Measurements from ENCODE around the gene PRPS1. TPM values are rescaled to one million over a fixed set of nuclear protein-coding genes. Genes with fewer than 3 reads are reported as not detected.
A peak's percentile ranks its signal among the peaks of the same experiment; 100 is the strongest.
"Not testable (repeated sequence)": the region's sequence is repeated elsewhere in the genome, so short reads cannot be mapped to it uniquely, and the experiment has no call there.

The PRPS1 gene
- total RNA-seq, 1 donor from 2014 or later: 45.1 TPM

DNA sequence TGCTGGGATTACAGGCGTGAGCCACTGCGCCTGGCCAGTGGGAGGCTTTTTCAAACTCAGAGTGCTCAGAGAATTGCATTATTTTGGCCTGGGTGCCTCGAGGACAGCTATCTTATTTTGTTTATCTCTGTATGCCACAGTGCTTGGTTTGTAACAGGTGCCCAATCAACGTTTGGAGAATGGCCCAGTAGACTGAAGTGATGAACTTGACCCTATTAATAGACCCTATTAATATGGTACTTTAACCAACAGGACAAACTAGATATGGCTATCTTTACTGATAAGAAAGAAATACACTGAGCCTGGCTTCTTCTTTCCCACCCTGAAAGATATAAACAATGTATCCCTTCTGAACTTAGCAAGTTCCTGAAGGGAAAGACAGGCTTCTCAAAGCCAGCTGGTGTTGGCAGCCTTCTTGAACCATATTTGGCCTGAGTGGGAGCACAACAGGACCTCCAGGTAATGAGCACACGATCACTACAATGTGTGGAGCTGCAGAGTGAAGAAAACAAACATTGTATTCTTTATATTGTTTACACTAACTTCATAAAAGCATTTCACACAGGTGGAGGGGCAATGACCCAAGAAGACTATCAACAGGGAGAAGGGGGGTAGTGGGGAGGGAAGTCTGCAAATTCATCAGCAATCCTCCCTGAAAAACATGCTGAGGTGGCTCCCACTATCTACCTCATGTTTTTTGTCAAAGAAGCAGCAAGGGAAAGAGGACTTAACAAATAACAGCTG lies 41.7 kb downstream of the PRPS1 start:
- Mint-ChIP-seq H3K27ac (no peak overlapping the region), H3K4me1 (ENCODE audit: unreplicated experiment) (peaks cover 6% of the 10 kb centered on the region), H3K36me3 (no peaks in the 10 kb centered on the region), H3K27me3 (no peaks in the 10 kb centered on the region), H3K4me3 (no peak overlapping the region), H3K9me3 (no peaks in the 10 kb centered on the region)
- DNase-seq (ENCODE audit: extremely low spot score, unreplicated experiment): no peak
- TF ChIP-seq, protein P1, sequence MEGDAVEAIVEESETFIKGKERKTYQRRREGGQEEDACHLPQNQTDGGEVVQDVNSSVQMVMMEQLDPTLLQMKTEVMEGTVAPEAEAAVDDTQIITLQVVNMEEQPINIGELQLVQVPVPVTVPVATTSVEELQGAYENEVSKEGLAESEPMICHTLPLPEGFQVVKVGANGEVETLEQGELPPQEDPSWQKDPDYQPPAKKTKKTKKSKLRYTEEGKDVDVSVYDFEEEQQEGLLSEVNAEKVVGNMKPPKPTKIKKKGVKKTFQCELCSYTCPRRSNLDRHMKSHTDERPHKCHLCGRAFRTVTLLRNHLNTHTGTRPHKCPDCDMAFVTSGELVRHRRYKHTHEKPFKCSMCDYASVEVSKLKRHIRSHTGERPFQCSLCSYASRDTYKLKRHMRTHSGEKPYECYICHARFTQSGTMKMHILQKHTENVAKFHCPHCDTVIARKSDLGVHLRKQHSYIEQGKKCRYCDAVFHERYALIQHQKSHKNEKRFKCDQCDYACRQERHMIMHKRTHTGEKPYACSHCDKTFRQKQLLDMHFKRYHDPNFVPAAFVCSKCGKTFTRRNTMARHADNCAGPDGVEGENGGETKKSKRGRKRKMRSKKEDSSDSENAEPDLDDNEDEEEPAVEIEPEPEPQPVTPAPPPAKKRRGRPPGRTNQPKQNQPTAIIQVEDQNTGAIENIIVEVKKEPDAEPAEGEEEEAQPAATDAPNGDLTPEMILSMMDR (conservative IDR thresholded peaks at IDR 0.05): no peak

DNA sequence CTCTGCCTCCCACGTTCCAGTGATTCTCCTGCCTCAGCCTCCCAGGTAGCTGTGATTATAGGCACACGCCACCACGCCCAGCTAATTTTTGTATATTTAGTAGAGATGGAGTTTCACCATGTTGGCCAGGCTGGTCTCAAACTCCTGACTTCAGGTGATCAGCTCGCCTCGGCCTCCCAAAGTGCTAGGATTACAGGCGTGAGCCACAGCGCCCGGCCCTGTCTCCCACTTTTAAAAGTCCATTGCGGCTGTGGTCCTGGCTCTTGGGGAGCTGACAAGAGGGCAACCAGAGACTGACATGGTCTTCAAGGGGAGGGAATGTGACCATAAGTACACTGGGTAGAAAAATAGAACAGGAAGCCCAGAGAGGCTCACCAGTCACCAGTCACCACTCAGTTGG lies 42.9 kb downstream of the PRPS1 start:
- H3K4me1 Mint-ChIP-seq (ENCODE audit: unreplicated experiment); H3K9me3 Mint-ChIP-seq; H3K27me3 Mint-ChIP-seq; H3K4me3 Mint-ChIP-seq; H3K27ac Mint-ChIP-seq; H3K36me3 Mint-ChIP-seq; DNase-seq (ENCODE audit: extremely low spot score, unreplicated experiment): not testable (repeated sequence)

DNA sequence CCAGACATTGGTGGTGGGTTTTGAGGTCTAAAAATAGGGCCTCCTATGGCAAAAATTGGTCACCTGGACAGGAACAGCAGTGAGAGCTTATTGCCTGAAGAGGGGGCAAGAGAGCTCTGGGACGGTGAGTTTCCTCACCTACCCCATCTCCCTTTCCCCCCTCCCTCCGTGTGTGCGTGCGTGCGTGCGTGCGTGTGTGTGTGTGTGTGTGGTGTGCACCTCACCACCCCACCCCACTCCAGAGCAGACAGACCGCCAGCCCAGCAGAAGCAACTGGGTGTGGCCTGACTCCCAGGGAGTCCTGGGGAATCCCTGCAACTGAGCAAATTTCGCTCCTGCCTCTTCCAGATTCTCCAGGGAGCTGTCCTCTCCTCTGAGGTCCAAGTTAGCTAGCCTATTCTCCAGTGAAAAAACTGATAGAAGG lies 44.7 kb downstream of the PRPS1 start:
- DNase-seq (ENCODE audit: extremely low spot score, unreplicated experiment): no peak
- Mint-ChIP-seq H3K4me3 (peak overlapping the region; percentile 45), H3K36me3 (no peaks in the 10 kb centered on the region), H3K9me3 (no peaks in the 10 kb centered on the region), H3K27ac (peak overlapping the region; percentile 72), H3K27me3 (no peaks in the 10 kb centered on the region), H3K4me1 (ENCODE audit: unreplicated experiment) (peaks cover 7% of the 10 kb centered on the region)
- TF ChIP-seq, protein P1 (conservative IDR thresholded peaks at IDR 0.05): peak; percentile 73

DNA sequence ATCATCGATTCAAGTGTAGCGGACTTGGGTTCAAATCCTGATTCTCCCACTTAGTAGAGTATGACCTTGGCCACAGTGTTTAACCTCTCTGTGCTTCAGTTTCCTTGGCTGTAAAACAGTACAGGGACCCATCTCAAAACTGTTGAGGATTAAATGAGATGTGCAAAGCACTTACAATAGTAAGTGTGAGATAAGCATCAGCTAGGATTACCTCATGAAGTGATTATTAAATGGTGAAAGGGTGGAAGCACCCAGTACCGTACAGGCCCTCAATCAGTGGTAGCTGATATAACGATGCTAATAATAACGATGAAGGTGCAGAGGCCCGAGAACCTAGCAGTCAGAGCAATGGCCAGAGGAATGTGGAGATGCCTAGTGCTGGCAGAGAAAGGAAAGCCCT lies 45.1 kb downstream of the PRPS1 start:
- Mint-ChIP-seq H3K4me1 (ENCODE audit: unreplicated experiment) (peaks cover 7% of the 10 kb centered on the region), H3K27me3 (no peaks in the 10 kb centered on the region), H3K27ac (peak overlapping the region; percentile 72), H3K9me3 (no peaks in the 10 kb centered on the region), H3K36me3 (no peaks in the 10 kb centered on the region), H3K4me3 (no peak overlapping the region)
- TF ChIP-seq, protein P1 (conservative IDR thresholded peaks at IDR 0.05): no peak
- no peak for DNase-seq (ENCODE audit: extremely low spot score, unreplicated experiment)

DNA sequence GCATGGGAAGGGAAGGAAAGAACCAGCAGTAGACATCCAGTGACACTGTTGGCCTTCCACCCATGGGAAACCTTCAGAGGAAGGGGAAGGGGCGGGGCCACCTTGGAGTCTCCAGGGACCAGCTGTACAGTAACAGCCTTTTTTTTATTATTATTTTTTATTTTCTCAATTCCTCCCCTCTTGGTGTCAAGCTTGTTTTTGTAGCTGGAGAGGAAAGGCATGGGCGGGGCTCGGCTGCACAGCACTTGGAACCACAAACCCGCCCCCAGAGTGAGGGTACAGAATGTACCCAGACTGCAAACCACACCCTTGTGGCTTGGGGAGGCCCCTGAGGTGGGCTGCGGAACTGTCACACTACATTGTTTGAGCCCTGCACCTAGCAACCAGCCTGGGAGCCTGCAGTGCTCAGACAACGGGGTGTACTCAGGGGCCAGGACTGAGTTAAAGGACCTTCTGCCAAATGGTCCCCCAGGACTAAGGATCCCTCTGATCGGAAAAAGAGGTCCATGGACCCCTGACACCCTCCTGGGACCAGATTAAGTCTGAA lies 45.7 kb downstream of the PRPS1 start:
- Mint-ChIP-seq H3K4me1 (ENCODE audit: unreplicated experiment) (peaks cover 7% of the 10 kb centered on the region), H3K36me3 (no peaks in the 10 kb centered on the region), H3K4me3 (no peak overlapping the region), H3K27ac (no peak overlapping the region), H3K27me3 (no peaks in the 10 kb centered on the region), H3K9me3 (no peaks in the 10 kb centered on the region)
- TF ChIP-seq, protein P1 (conservative IDR thresholded peaks at IDR 0.05): no peak
- DNase-seq (ENCODE audit: extremely low spot score, unreplicated experiment): no peak
